K562 (cell line): ENCODE data around the gene FKRP. TPM values are rescaled to one million over a fixed set of nuclear protein-coding genes. Genes with fewer than 3 reads are reported as not detected.

Experiments used
- ATAC-seq: fragments of 200-7000 bp; cut with Tn5 transposase; 3 replicates; pipeline ENCODE4 v1.9.1; 2020; ENCODE audit warnings: moderate library complexity
- BruUV-seq: library from RNA; stranded (reverse); fragments of 400-500 nt; replicated peaks from 2 replicates; lab custom pipeline; 2021; lab: Mats Ljungman, UMichigan
- CTCF ChIA-PET: fragments of 300-600 bp; formaldehyde crosslinking; extraction: SDS; loops from one replicate; lab custom pipeline; 2021; ENCODE audit warnings: low intra/inter-chr PET ratio; lab: Yijun Ruan, JAX
- POLR2A ChIA-PET: fragments of 300-600, 350-650 bp; sonication (Branson Sonifier 250); formaldehyde crosslinking; extraction: SDS; loops from one replicate; lab custom pipeline; 2021; ENCODE audit warnings: antibody characterized with exemption, inconsistent platforms; lab: Yijun Ruan, JAX
- DNase-seq, 4 experiments: peaks; one replicate each; pipeline versions ENCODE4 v3.0.0 to v3.0.0-alpha.2; 2011 to 2018; ENCODE audit warnings: low spot score in 3 of 4, mixed read lengths in 3 of 4; ENCODE audit errors: extremely low read depth in 1 of 4
- FAIRE-seq: peaks from 2 replicates; lab custom pipeline; 2011; peaks lifted over from hg19 to GRCh38; lab: Jason Lieb, UNC
- H2AFZ ChIP-seq: 2 replicates; pipeline ENCODE4 v1.6.0; 2011; ENCODE audit warnings: low read depth, low read length, control low read depth, inconsistent platforms
- H3K27ac ChIP-seq: fragments of 200-600 bp; 3 replicates; pipeline ENCODE4 v1.8.0; 2011; ENCODE audit warnings: low read depth, mild to moderate bottlenecking, control low read depth, inconsistent platforms, low read length, moderate library complexity, mixed read lengths; ENCODE audit errors: extremely low read depth
- H3K27me3 ChIP-seq, 2 experiments: fragments of 300-600 bp in 1 of 2; 2 replicates in 1 of 2; 3 replicates in 1 of 2; pipeline versions ENCODE4 v1.6.0 to v1.8.0; 2011; ENCODE audit warnings: inconsistent platforms in 2 of 2, low read length in 2 of 2, mild to moderate bottlenecking in 1 of 2, mixed read lengths in 1 of 2, moderate library complexity in 1 of 2; ENCODE audit not compliant: control insufficient read depth in 2 of 2, insufficient read depth in 2 of 2
- H3K36me3 ChIP-seq: fragments of 300-600 bp; 3 replicates; pipeline ENCODE4 v1.8.0; 2011; ENCODE audit warnings: mild to moderate bottlenecking, low read length, inconsistent platforms; ENCODE audit not compliant: control insufficient read depth, insufficient read depth
- H3K4me1 ChIP-seq, 2 experiments: fragments of 200-600 bp in 1 of 2; replicated peaks in 1 of 2; 2 replicates in 1 of 2; 3 replicates in 1 of 2; pipeline versions ENCODE4 v1.5.1 to v1.8.0; 2011; ENCODE audit warnings: inconsistent platforms in 2 of 2, low read length in 2 of 2, mild to moderate bottlenecking in 1 of 2, mixed read lengths in 1 of 2, moderate library complexity in 1 of 2; ENCODE audit not compliant: control insufficient read depth in 2 of 2, insufficient read depth in 2 of 2
- H3K4me2 ChIP-seq: 2 replicates; pipeline ENCODE4 v1.6.1; 2011; ENCODE audit warnings: low read length, control low read depth, inconsistent platforms, mixed read lengths; ENCODE audit not compliant: insufficient read depth
- H3K4me3 ChIP-seq: fragments of 200-600 bp; sonication (generic), shearing (Covaris generic); 2 replicates; pipeline ENCODE4 v1.5.1; 2016; ENCODE audit warnings: control low read depth, inconsistent platforms
- H3K79me2 ChIP-seq: fragments of 200-600 bp; 3 replicates; pipeline ENCODE4 v1.8.0; 2011; ENCODE audit warnings: low read length, inconsistent platforms; ENCODE audit not compliant: control insufficient read depth, insufficient read depth
- H3K9ac ChIP-seq, 2 experiments: 2 replicates each; pipeline versions ENCODE4 v1.6.0 to v1.6.1; 2011; ENCODE audit warnings: low read depth in 2 of 2, low read length in 2 of 2, control low read depth in 1 of 2, inconsistent platforms in 1 of 2, mild to moderate bottlenecking in 1 of 2, mixed read lengths in 1 of 2; ENCODE audit not compliant: insufficient read depth in 1 of 2
- H3K9me1 ChIP-seq: one replicate; pipeline ENCODE4 v1.6.0; 2011; ENCODE audit warnings: inconsistent platforms, mild to moderate bottlenecking, low read length, moderate library complexity; ENCODE audit not compliant: control insufficient read depth, insufficient read depth
- H3K9me3 ChIP-seq: replicated peaks from 2 replicates; pipeline ENCODE4 v1.5.1; 2011; ENCODE audit warnings: low read depth, low read length, inconsistent platforms; ENCODE audit not compliant: control insufficient read depth, insufficient read depth
- H4K20me1 ChIP-seq: replicated peaks from 2 replicates; pipeline ENCODE4 v1.6.1; 2011; ENCODE audit warnings: low read length, inconsistent platforms, mixed read lengths; ENCODE audit not compliant: control insufficient read depth, insufficient read depth
- ID3 ChIP-seq, 2 experiments: fragments of 250-450 bp in 1 of 2; fragments of 450-650 bp in 1 of 2; sonication (Bioruptor Pico) in 1 of 2; IDR thresholded peaks; 2 replicates each; pipeline versions ENCODE4 v1.6.1 to v1.8.0; 2016 to 2021; ENCODE audit warnings: mild to moderate bottlenecking in 2 of 2, moderate library complexity in 2 of 2, missing compliant biosample characterization in 1 of 2, missing genetic modification characterization in 1 of 2
- NCOA6 ChIP-seq: fragments of 450-650 bp; IDR thresholded peaks from 2 replicates; pipeline ENCODE4 v1.6.1; 2017; ENCODE audit warnings: mild to moderate bottlenecking
- ZNF121 ChIP-seq: sonication (generic); formaldehyde crosslinking; conservative IDR thresholded peaks from 2 replicates; pipeline ENCODE4 v1.8.0; 2022; ENCODE audit warnings: missing genetic modification reagents
- ZNF507 ChIP-seq: conservative IDR thresholded peaks from 2 replicates; pipeline ENCODE4 v1.6.1; 2017; ENCODE audit warnings: missing genetic modification characterization, missing compliant biosample characterization
- WGBS: fragments of 100-300 bp; shearing (Covaris generic); methylation state at CpG from one replicate; pipeline ENCODE4 v1.1.6; 2016; ENCODE audit warnings: low coverage, mixed read lengths; ENCODE audit not compliant: insufficient coverage; ENCODE audit errors: missing lambda C conversion rate; 5-methylcytosine and 5-hydroxymethylcytosine counted together
- in situ Hi-C: fragments of 300-500 bp; cut with MboI; formaldehyde crosslinking; loops from 4 replicates; pipeline ENCODE4 v1.15.0; 2018; ENCODE audit warnings: inconsistent platforms, mixed read lengths
- intact Hi-C: fragments of 100-400 bp; cut with micrococcal nuclease; formaldehyde crosslinking; loops from 2 replicates; pipeline ENCODE4 v1.14.2; 2022
- polyA plus RNA-seq, 8 experiments: library from polyadenylated mRNA; depleted of rRNA in 4 of 8; stranded (reverse) in 5 of 8; unstranded in 3 of 8; fragments of >200 nt; fragmentation: Nextera tagmentation in 2 of 8; fragmentation: Illumina TruSeq in 1 of 8; extraction: Ambion mirVana in 2 of 8; extraction: Trizol in 1 of 8; gene quantifications; 2 replicates each; pipeline versions ENCODE4 v1.2.1 to v1.2.3, GENCODE V29; 2011 to 2014; ENCODE audit warnings: inconsistent platforms in 1 of 8, missing spikeins in 1 of 8
- total RNA-seq, 7 experiments: library from RNA; depleted of rRNA in 6 of 7; stranded (reverse); fragments of >200 nt in 6 of 7; fragmentation: Illumina TruSeq in 2 of 7; extraction: Trizol in 2 of 7; gene quantifications; 2 replicates each; pipeline versions ENCODE4 v1.2.1 to v1.2.3, GENCODE V29; 2011 to 2021; ENCODE audit warnings: low replicate concordance in 1 of 7

Gene FKRP
- total and polyA plus RNA-seq, 9 of the 15 experiments (the other 6 are each of a cell fraction or from before 2014, with no cell fraction given): 0.68 to 16.1 (median 6.5) TPM

GRCh38 chr19:46797881-46798280 lies 52.0 kb downstream of the FKRP start:
- Histone ChIP-seq H3K36me3 (no peaks in the 10 kb centered on the region), H4K20me1 (no peaks in the 10 kb centered on the region), H3K4me2 (no peak overlapping the region), H3K4me3 (no peak overlapping the region), H3K9me3 (no peaks in the 10 kb centered on the region), H3K27ac (no peak overlapping the region), H3K27me3 (no peaks in the 10 kb centered on the region), H3K9ac (no peak overlapping the region), H2AFZ (0 out of 2 replicates have a peak overlapping the region, but pooled peaks have one; percentile 33), H3K9me1 (no peaks in the 10 kb centered on the region), H3K79me2 (no peaks in the 10 kb centered on the region), H3K4me1 (peaks cover 0 to 4% of the 10 kb centered on the region in 2 experiments; a peak in 3 of 5 replicates)
- no peak for FAIRE-seq
- 50% methylated on average over 1 of the region's 1 CpG for whole genome bisulfite sequencing
- no peak for DNase-seq
- ATAC-seq: no peak
- BruUV-seq: no TSS peak
- TF ChIP-seq ID3 (CRISPR knock-in tag; IDR thresholded peaks at IDR 0.05): no peak
- TF ChIP-seq ID3 (tag; IDR thresholded peaks at IDR 0.05): no peak
- no peak for TF ChIP-seq ZNF507 (tag)
- in situ Hi-C loops (no loop called here), intact Hi-C loops (no loop called here)
- ChIA-PET POLR2A (interaction anchor here (0.6 to 6.8 kb wide), 3 partner anchors 11 to 52 kb away, joined by 3 to 89 read pairs (median 3); partner anchors contain the start of gene SLC1A5), CTCF (no interaction called here)

- H3K4me3 ChIP-seq: no peak overlapping the region
- intact Hi-C loops (no loop called here), in situ Hi-C loops (no loop called here)
- no peak overlapping the region for H3K9ac ChIP-seq
- H4K20me1 ChIP-seq: no peaks in the 10 kb centered on the region
- ChIA-PET POLR2A (interaction anchor here (6.8 kb wide), 1 partner anchor 12 kb away, joined by 89 read pairs; the partner anchor contains the start of gene SLC1A5), CTCF (no interaction called here)
- 39% methylated on average over 2 of the region's 2 CpGs for WGBS
- H2AFZ ChIP-seq: 0 out of 2 replicates have a peak overlapping the region, but pooled peaks have one; percentile 33
- no TSS peak for BruUV-seq
- H3K9me1 ChIP-seq: no peaks in the 10 kb centered on the region
- TF ChIP-seq ZNF121 (peak; percentile 86), NCOA6 (no peak)
- no peak overlapping the region for H3K27ac ChIP-seq
- DNase-seq: no peak
- no peaks in the 10 kb centered on the region for H3K27me3 ChIP-seq
- no peak overlapping the region for H3K4me2 ChIP-seq
- H3K4me1 ChIP-seq: peaks cover 0 to 4% of the 10 kb centered on the region in 2 experiments; a peak in 2 of 5 replicates
- H3K36me3 ChIP-seq: no peaks in the 10 kb centered on the region
- ATAC-seq: no peak
- no peaks in the 10 kb centered on the region for H3K79me2 ChIP-seq
- no peak for FAIRE-seq
- no peaks in the 10 kb centered on the region for H3K9me3 ChIP-seq
Measured at GRCh38 chr19:46798713-46799112, 52.9 kb downstream of the FKRP start.
